NT2/D1 (cell line): ENCODE measurements around the gene ZCCHC12.

ENCODE experiments used
- SUZ12 ChIP-seq: IDR thresholded peaks from 2 replicates; pipeline ENCODE4 v1.6.1; 2011; ENCODE audit not compliant: insufficient read length, insufficient read depth; ENCODE audit errors: extremely low read depth
- YY1 ChIP-seq: IDR thresholded peaks from 2 replicates; pipeline ENCODE4 v1.6.1; 2011; ENCODE audit not compliant: insufficient read length, insufficient read depth
- ZNF274 ChIP-seq: IDR thresholded peaks from 2 replicates; pipeline ENCODE4 v1.6.1; 2011; ENCODE audit warnings: mild to moderate bottlenecking, low read depth, low read length

DNA sequence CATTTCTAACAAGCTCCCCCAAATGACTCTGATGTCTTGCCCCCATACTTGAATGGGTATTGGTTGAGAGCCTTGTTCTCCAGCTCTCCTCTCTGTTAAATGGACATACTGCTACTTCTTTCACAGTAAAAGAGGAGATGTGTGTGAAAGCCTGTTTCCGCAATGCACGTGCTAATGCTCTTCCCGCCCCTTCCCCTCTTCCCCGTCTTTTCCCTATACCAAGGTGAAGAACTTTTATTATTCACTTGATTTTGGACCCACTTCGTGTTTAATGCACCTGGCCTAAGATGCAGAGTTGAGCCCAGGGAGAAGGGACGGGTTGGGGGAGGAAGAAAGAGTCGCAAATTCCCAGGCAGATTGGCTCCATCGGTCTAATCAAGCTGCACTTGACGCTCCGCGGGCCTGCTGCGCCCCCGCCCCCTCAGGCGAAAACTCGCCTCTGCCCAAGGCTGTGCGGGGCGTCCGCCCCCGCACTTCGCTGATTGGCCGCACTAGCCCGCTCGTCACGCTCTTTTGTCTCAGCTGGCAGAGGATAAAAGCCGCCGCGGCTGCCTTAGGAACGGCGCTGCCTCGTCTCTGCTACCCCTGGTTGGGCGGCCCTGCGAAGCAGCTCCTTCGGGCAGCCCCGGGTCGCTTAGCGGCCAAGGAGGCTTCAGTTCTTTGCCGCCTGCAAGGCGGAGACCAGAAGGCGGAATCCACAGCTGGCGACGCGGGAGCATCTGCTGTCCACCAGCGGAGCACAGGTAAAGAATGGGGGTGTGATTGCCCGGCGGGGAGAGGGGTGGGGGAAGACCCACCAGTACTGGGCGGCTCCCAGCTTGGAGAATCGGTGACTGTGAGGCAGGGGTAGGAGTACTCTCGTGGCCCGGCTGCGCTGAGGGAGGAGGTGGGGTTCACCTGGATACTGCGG is at the start of gene ZCCHC12:
- TF ChIP-seq SUZ12 (no peak), ZNF274 (no peak), YY1 (no peak)
